ELR (cell line): Measurements from ENCODE around the gene BTBD7.

Experiments
- DNase-seq: peaks from one replicate; pipeline ENCODE4 v3.0.0-alpha.2; 2015; ENCODE audit warnings: low read depth

BTBD7 gene, protein sequence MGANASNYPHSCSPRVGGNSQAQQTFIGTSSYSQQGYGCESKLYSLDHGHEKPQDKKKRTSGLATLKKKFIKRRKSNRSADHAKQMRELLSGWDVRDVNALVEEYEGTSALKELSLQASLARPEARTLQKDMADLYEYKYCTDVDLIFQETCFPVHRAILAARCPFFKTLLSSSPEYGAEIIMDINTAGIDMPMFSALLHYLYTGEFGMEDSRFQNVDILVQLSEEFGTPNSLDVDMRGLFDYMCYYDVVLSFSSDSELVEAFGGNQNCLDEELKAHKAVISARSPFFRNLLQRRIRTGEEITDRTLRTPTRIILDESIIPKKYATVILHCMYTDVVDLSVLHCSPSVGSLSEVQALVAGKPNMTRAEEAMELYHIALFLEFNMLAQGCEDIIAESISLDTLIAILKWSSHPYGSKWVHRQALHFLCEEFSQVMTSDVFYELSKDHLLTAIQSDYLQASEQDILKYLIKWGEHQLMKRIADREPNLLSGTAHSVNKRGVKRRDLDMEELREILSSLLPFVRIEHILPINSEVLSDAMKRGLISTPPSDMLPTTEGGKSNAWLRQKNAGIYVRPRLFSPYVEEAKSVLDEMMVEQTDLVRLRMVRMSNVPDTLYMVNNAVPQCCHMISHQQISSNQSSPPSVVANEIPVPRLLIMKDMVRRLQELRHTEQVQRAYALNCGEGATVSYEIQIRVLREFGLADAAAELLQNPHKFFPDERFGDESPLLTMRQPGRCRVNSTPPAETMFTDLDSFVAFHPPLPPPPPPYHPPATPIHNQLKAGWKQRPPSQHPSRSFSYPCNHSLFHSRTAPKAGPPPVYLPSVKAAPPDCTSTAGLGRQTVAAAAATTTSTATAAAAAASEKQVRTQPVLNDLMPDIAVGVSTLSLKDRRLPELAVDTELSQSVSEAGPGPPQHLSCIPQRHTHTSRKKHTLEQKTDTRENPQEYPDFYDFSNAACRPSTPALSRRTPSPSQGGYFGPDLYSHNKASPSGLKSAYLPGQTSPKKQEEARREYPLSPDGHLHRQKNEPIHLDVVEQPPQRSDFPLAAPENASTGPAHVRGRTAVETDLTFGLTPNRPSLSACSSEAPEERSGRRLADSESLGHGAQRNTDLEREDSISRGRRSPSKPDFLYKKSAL

DNA sequence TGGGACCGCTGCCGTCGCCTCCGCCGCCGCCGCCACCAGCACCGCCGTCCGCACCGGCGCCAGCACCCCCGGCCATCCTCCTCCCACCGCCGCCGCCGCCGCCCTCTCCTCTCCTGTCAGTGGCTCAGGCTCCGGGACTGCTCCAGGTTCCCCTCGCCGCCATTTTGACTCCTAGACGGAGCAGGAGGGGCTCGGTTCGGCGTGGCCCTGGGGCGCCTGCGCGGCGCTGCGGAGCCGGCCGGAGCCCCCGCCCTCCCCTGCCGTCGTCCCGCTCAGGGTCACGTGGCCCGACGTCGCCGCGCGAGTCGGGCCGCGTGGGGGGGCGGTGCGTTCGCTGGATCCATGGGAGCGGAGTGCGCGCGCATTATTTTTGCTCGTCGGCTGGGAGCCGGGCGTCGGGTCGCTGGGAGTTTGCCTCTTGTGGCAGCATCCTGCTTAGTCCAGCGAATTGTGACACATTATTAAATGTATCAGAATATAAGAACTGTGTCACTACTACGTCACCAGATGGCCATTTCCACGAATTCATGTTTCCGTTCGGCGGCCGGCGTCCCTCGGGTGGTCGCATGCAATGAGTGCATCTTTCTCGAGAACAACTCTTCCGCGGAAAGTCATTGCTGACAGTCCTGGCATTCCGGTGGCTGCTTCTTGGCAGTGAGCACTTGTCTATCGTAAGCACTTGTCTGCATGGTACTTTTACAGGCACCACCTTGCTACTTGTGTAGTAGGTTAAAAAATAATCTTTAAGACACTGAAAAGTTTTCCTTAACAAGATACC is at the start of gene BTBD7:
Gene BTBD7 (minus strand): TSS at position 184 of the 778 bp plus-strand sequence. CDS start 36,985 bp downstream, outside the sequence.
- peak; percentile 98 for DNase-seq

DNA sequence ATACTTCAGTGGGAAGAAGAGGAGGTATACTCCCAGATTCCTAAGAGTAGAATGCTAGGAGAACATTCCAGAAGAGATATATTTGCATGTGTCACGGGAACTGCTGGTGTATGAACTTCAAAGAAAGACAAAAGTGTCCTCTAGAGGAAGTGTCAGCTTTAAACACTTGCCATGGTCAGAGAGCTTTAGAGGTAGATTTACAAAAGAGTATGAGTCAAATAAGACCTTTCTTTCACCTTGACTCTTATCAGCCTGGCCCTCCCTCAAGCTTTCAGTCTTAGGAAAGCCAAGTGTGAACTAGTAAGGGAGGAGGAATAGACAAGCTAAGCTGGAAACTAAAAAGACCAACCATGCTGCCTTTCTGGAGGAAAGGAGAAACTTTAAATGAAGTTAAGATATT is 48.8 kb upstream of the BTBD7 start:
- peak; percentile 1 for DNase-seq

DNA sequence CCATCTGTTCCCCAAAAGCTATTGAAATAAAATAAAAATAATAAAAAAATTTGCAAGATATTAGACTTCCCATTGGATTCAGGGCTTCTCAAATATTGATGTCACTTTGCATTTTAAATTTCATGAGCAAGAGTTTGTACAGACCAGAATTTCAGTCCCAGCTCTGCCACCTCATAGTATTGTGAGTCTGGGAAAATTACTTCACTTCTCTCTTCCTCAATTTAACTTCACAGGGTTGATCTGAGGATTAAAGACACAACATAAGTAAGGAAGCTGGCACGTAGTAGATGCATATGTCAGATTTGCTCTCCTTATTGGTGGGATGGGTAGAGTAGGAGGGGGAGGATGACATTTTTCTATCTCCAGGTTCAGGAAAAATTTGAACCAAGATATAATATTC is 47.0 kb upstream of the BTBD7 start:
- no peak for DNase-seq

DNA sequence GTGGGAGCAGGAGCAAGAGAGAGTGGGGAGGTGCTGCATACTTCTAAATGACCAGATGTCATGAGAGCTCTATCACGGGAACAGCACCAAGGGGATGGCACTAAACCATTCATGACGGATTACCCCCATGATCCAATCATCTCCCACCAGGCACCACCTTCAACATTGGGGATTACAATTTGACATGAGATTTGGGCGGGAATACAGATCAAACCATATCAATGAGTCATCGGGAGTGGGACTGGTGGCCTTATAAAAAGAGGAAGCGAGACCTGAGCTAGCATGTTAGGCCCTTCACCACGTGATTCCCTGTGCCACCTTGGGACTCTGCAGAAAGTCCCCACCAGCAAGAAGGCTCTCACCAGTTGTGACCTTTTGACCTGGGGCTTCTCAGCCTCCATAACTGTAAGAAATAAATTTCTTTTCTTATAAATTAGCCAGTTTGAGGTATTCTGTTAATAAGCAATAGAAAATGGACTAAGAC is 42.9 kb upstream of the BTBD7 start:
- peak; percentile 1 for DNase-seq

DNA sequence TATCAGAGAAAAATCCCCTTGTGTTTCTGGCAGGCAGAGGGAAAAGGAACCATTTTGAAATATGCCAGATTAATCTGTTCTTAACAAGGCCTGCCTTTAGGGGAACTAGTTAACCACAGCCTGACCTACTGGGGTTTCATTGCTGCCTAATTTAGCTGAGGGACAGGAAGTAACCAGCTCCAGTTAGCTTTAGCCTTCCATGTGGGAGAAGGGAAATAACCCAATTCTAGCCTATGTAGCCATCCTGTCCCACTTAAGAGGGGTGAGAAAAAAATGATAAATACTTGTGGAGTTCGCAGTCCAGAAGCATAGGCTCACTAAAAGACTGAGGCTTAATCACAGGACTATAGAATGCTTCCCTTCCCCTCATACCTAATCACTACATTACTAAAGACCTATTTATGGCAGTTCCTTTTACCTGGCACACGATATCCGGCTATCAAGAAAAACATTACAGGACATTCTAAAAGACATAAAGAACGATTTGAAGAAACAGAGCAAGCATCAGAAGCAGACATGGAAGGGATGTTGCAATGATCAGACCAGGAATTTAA is 37.0 kb upstream of the BTBD7 start:
- no peak for DNase-seq

DNA sequence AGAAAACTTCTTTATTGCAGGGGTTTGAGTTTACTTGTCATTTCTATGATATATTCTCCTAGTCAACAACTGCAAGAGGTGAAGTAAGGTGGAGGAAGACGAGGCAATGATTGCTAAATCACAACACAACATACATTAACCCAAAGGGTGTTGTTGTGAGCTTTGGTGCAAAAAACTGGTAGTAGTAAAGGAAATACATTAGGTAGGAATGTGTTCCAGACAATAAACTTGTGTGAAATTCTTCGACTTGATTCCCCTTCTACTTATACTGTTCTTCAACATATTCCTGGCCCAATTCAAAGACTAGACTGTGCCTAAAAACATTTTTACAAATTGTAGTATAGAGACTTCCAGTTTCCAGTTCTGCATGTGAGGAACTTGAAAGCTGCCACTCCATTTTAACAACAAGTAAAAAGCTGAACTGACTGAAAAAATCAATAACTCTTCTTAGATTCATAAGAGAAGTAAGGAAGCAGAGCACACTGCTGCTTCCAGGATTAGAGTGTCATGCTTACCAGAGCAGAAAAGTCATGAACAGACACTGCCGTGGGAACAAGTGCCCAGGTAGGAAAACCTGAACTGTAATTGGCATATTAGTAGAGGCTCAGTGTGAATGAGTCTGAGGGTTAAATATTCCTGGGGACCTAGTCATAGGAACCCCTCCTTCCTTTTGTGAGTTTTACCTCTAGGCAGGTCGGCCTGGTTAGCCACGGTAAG is 36.3 kb upstream of the BTBD7 start:
- DNase-seq = no peak

DNA sequence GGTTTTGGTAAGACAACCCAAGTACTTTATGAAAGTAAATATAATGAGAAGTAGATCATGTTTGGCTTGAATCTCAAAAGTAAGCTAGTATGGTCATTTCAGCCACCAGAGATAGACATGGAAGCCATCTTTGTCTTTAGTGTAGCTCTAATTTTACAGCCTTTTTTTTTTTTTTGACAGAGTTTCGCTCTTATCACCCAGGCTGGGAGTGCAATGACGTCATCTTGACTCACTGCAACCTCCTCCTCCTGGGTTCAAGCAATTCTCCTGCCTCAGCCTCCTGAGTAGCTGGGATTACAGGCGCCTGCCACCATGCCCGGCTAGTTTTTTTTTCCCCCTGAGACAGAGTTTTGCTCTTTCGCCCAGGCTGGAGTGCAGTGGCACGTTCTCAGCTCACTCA is 22.0 kb upstream of the BTBD7 start:
- DNase-seq = peak; percentile 27

DNA sequence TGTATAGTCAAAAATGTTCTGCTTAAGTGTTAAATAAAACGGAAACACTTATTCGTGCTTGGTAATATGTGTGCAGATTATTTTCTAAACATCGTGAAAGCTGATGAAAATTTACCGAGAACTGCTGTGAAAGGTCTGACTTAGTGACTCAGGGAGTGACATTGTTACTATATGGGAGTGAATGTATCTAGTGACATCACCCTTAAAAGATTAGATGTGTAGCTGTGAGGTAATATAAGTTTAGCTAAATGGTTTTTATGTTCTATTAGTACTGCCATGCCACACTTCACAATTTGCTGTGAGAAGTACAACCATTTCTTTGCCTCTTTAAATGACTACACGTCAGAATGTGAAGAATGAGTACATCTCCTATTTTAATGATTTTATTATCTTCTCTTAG is 15.5 kb upstream of the BTBD7 start:
- no peak for DNase-seq

DNA sequence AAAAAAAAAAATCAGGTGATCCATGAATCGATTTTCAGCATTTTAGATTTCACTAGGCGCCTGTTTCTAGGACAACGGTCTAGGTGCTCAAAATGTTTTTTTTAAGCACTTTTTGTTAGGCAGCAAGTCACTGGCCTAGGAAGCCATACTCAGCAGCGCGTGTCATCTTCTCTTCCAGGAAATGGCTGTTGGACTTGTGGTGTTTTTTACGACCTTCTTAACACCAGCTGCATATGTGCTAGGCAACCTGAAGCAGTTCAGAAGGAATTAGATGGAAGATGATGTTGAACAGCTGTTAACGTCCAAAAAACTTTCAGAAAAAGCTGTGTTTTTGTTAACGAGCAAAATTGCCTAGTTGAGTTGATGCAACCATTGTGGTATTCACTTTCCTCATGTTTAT is 15.0 kb upstream of the BTBD7 start:
- no peak for DNase-seq

DNA sequence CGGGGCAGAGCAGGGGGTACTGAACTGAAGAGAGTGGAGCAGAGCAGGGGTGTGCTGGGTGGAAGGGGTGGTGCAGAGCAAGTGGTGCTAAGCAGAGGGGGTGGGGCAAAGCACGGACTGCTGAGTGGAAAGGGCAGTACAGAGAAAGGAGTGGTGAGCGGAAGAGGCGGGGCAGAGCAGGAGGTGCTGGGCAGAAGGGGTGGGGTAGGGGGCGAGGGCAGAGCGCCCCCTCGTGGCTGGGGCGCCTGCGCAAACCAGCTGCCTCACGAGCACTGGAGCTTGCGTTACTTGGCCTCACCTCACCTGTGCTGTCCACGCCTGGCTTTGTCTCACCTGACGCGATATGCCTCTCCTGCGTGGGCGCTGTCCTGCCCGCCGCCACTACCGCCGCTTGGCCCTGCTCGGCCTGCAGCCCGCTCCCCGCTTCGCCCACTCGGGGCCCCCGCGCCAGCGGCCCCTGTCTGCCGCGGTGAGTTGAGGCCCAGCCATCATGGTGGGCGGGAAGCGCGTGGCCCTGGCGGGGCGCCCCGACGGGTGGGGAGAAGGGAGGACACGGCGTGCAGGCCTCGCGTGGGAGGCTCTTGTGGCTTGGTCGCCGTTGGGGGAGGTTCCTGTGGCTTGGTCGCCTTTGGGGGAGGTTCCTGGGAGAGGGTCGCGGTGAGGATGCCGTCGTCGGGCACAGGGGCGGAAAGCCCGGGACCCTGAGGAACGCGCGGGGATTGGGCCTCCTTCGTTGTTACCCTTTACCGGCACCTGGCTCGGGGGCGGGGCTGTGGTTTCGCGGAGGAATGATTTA is 14.3 kb upstream of the BTBD7 start, which contains the start of gene COX8C:
Gene COX8C (plus strand): TSS at position 257 of the 796 bp plus-strand sequence. CDS start 87 bp downstream, at position 344.
- no peak for DNase-seq

DNA sequence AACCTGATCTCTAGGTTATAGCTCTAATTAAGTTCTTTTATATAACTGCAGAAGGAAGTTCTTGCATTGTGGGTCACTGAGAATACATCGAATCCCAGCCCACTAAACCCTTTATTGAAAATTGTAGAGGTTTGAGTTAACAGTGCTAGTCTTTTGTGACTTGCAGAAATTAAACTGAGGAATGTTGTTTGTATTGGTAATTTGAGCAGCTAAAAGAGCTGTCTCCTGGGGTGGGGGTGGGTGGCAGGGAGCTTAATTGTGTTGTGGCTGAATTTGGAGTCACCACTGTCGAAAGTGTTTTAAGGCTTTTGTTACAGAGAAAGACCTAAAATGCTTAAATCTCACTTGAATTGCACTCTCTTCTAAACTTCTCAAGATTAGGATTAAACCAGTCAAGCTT is 11.0 kb upstream of the BTBD7 start:
- DNase-seq = no peak

DNA sequence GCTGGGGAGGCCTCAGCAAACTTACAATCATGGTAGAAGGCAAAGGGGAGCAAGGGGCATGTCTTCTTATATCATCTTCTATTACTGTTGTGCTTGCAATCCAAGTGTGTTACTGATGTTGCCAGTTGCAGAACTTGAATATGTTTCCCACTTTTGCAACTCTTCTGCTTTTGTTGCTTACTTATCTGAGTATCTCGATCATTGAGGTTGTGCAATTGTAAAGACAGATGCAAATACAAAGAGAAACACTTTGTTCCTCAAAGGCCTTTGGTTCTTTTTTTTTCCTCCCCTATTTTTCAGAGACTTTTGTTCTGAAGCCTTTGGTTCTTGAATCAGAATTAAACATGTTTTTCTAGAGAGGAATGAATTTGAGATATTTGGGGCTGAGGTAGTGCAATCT is 10.4 kb upstream of the BTBD7 start:
- DNase-seq = no peak

DNA sequence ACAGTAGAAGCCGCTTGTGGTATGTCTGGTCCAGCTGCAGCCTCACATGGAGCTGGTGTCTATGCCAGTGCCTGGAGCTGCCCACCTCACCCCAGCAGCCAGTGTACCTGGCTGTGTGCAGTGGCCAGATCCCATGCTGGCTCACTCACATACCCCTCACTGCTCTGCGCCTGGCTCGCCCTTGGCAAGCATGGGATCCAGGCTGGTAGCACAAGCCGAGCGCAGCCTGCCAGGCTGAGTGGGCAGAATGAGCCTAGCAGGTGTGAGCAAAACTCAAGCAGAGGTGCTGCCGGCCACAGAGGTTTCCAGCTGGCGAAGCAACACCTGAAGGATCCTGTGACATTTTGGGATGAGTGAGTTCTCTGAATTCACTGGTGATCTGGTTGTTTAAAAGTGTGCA is 5.0 kb upstream of the BTBD7 start:
- no peak for DNase-seq

DNA sequence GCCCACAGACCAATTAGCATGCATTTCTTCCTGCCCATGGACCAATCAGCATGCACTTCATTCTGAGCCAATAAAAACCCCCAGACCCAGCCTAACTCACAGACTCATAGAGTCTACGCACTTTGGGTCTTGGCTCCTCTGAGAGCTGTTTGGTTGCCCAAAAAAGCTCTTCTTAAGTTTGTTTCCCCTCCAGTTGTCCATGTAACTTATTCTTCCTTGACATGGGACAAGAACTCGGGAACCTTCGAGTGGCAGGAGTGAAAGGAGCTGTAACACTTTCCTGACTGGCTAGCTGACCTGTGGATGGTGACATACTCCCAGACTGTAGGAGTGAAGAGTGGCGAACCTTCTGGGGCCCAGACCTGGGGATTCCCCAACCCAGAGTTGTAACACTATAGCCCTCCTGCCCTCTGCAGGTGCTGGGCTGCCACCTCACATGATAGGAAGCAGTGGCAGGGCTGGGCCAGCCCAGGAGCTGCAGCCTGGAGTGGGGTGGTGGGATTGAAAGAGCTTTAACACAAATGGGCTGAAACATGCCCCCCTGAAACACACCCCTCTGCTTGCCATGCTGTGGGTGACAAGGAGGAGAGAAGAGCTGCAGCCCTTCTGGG is 4.4 kb upstream of the BTBD7 start:
- DNase-seq = no peak

DNA sequence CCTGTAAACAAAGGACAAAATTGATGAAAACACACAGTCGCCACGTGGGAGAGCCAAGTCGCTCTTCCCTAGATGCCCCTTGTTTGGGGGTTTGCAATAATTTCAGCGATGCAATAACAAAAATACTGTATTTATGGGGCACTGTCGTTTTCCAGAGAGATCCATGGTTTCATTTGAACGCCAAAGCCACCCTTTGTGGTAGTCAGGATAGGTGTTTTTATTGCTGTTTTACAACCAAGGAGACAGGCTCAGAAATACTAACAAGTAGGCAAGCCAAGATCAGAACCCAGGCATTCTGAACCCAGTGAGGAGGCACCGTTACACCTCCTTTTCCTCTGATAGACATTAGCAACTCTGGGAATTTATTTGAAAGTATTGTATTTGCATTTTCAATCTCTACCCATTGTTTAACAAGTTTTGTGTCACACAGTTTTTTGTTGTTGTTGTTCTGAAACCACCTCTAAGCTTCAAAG is 831 bp upstream of the BTBD7 start:
- DNase-seq = no peak

DNA sequence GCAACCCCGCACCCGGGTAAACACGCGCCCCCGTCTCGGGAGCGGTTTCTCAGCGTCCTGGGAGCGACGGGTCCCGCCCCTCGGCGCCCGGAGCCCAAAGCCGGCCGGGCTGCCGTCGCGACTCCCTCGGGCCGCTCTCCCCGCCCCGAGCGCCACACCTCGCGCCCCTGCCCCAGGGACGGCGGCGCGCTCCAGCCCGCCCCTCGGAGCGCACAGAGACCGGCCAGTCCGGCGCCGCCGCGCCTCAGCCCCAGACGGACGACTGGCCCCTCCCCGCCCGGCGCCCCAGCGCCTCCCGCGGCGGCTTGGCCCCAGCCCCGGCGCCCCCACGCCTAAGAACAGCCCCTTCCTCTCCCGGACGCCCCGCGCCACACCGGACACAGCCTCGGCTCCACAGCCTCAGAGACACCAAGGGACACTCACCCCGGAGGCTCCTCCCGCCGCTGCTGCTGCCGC is 411 bp downstream of the BTBD7 start:
- DNase-seq = peak; percentile 68

DNA sequence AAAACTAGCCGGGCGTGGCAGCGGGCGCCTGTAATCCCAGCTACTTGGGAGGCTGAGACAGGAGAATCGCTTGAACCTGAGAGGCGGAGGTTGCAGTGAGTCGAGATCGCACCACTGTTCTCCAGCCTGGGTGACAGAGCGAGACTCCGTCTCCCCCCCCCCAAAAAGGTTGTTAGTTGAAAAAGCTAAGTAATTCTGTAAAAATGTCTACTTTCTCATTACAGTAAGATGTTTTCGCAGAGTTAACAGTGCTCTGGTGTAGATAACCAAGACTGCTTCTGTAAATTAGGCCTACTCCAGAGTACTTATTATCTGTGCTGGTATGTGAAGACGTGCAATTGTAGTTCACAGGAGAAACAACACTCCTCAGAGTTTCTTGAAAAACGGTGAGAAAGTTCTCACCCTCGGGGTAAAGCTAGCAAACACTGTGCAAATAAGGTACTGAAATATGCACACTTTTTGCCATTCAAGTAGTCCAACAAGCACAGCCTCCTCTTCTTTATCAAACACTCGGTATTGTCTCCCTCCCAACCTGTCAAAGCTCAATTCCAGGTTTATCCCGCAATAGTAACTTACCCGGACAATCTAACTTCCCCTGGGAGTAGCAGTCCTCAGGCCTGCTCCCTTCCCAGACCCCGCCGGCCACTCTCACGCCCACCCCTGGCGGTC is 974 bp downstream of the BTBD7 start:
- DNase-seq = no peak

DNA sequence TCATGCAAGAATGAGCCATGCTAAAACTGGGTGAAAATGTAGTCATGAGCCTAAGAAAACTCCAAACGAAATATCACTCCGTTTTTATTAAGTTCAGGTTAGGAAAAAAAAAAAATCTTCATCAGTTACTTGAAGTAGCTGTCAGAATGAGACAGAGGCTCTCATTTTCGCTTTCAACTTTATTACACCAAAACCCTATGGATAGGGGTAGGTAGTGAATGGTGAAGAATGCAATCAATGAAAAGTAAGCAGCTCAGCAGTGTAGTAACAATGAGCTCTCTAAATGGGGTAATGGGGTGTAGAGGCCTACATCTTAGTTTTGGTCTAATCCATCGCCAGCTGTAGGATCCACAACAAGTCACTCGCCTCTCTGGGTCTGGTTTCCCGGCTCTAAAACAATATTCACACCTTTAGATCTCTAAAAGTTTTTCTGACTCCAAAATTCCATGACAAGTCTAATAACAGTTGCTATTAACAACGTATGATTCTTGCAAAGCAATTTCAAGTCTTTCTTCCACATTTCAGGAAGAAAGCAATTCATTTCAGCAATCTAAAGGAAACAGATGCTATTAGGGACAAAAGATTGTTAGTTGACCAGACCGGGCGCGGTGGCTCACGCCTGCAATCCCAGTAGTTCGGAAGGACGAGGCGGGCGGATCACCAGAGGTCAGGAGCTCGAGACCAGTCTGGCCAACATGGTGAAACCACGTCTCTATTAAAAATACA is 1.7 kb downstream of the BTBD7 start:
- DNase-seq = no peak
